HG02571 (cell line): ENCODE results near the gene IFITM5.

ENCODE experiments used
- ATAC-seq: cut with Tn5 transposase; IDR thresholded peaks from one replicate; pipeline ENCODE4 v1.9.1; 2021; ENCODE audit warnings: mild to moderate bottlenecking, moderate library complexity; ENCODE audit not compliant: unreplicated experiment

The IFITM5 gene

GRCh38 chr11:285021-285893 lies 14.1 kb downstream of the IFITM5 start:
- no peak for ATAC-seq

- no peak for ATAC-seq
These were observed 15.0 kb downstream of the IFITM5 start for GRCh38 chr11:284105-285020.

GRCh38 chr11:283405-284104 lies 15.8 kb downstream of the IFITM5 start:
- ATAC-seq = no peak

- ATAC-seq = no peak
These were observed 16.5 kb downstream of the IFITM5 start for GRCh38 chr11:282630-283360.

- ATAC-seq = no peak
These were observed 17.2 kb downstream of the IFITM5 start for GRCh38 chr11:282171-282570.

- no peak for ATAC-seq
These were observed 17.7 kb downstream of the IFITM5 start for GRCh38 chr11:281486-282161.

GRCh38 chr11:280706-281485 lies 18.4 kb downstream of the IFITM5 start:
- ATAC-seq = no peak

- ATAC-seq = no peak
These were observed 19.2 kb downstream of the IFITM5 start for GRCh38 chr11:279966-280705.

- no peak for ATAC-seq
These were observed 20.0 kb downstream of the IFITM5 start for GRCh38 chr11:279040-279965.

GRCh38 chr11:278001-278951 lies 21.1 kb downstream of the IFITM5 start, which contains the start of gene NLRP6:
Gene NLRP6 (plus strand): TSS chr11:278407. CDS start chr11:278570, 163 bp downstream.
- no peak for ATAC-seq

- ATAC-seq = no peak
These were observed 23.1 kb downstream of the IFITM5 start for GRCh38 chr11:276219-276618.

- no peak for ATAC-seq
These were observed 26.5 kb downstream of the IFITM5 start for GRCh38 chr11:272931-273198.

- no peak for ATAC-seq
These were observed 27.0 kb downstream of the IFITM5 start for GRCh38 chr11:272195-272930.

GRCh38 chr11:271319-271715 lies 28.0 kb downstream of the IFITM5 start:
- no peak for ATAC-seq

- ATAC-seq = no peak
These were observed 28.6 kb downstream of the IFITM5 start for GRCh38 chr11:270451-271318.
